HTR-8/SVneo (cell line): Measurements from ENCODE around the gene ARHGEF3.

Experiments used
- DNase-seq: peaks from one replicate; pipeline ENCODE4 v3.0.0; 2011; ENCODE audit warnings: low spot score, mixed read lengths; ENCODE audit not compliant: insufficient read length
- FAIRE-seq: peaks from 2 replicates; lab custom pipeline; 2011; peaks lifted over from hg19 to GRCh38; lab: Jason Lieb, UNC

ARHGEF3 gene

GRCh38 chr3:56799251-56799882 lies 2.4 kb downstream of the ARHGEF3 start:
- FAIRE-seq (no peak), DNase-seq (peak; percentile 40)

- DNase-seq (no peak), FAIRE-seq (no peak)
Measured at GRCh38 chr3:56796996-56797395, 4.8 kb downstream of the ARHGEF3 start.

GRCh38 chr3:56796202-56796601 lies 5.5 kb downstream of the ARHGEF3 start:
- FAIRE-seq (no peak), DNase-seq (no peak)

GRCh38 chr3:56795829-56796185 lies 5.9 kb downstream of the ARHGEF3 start:
- no peak for FAIRE-seq
- DNase-seq = no peak

- no peak for DNase-seq
- no peak for FAIRE-seq
Measured at GRCh38 chr3:56795097-56795828, 6.5 kb downstream of the ARHGEF3 start.

- DNase-seq (no peak), FAIRE-seq (no peak)
Measured at GRCh38 chr3:56792193-56792592, 9.6 kb downstream of the ARHGEF3 start.

GRCh38 chr3:56790016-56790821 lies 11.5 kb downstream of the ARHGEF3 start:
- FAIRE-seq (no peak), DNase-seq (no peak)

- no peak for DNase-seq
- no peak for FAIRE-seq
Measured at GRCh38 chr3:56789076-56789475, 12.7 kb downstream of the ARHGEF3 start.

- FAIRE-seq (no peak), DNase-seq (no peak)
Measured at GRCh38 chr3:56788521-56788920, 13.2 kb downstream of the ARHGEF3 start.

- no peak for FAIRE-seq
- DNase-seq = no peak
Measured at GRCh38 chr3:56787784-56788256, 13.9 kb downstream of the ARHGEF3 start.

GRCh38 chr3:56787258-56787775 lies 14.4 kb downstream of the ARHGEF3 start:
- FAIRE-seq (no peak), DNase-seq (no peak)

- DNase-seq = no peak
- FAIRE-seq = no peak
Measured at GRCh38 chr3:56785499-56785898, 16.2 kb downstream of the ARHGEF3 start.

- no peak for FAIRE-seq
- no peak for DNase-seq
Measured at GRCh38 chr3:56784448-56785001, 17.2 kb downstream of the ARHGEF3 start.

- DNase-seq = peak; percentile 22
- FAIRE-seq = no peak
Measured at GRCh38 chr3:56783644-56784447, 17.9 kb downstream of the ARHGEF3 start.

- no peak for FAIRE-seq
- DNase-seq = no peak
Measured at GRCh38 chr3:56782906-56783305, 18.8 kb downstream of the ARHGEF3 start.

GRCh38 chr3:56782215-56782614 lies 19.5 kb downstream of the ARHGEF3 start:
- FAIRE-seq = no peak
- DNase-seq = no peak

- no peak for DNase-seq
- no peak for FAIRE-seq
Measured at GRCh38 chr3:56781762-56782161, 20.0 kb downstream of the ARHGEF3 start.

- DNase-seq = no peak
- FAIRE-seq = no peak
Measured at GRCh38 chr3:56780936-56781335, 20.8 kb downstream of the ARHGEF3 start.

- no peak for DNase-seq
- FAIRE-seq = no peak
Measured at GRCh38 chr3:56778893-56779292, 22.9 kb downstream of the ARHGEF3 start.

GRCh38 chr3:56776556-56776950 lies 25.2 kb downstream of the ARHGEF3 start:
- DNase-seq (no peak), FAIRE-seq (no peak)
